SK-N-MC (cell line): ENCODE data around the gene NCR1.

Source experiments
- EZH2 ChIP-seq: fragments of 200-600 bp; sonication (generic); IDR thresholded peaks from one replicate; pipeline ENCODE4 v1.6.1; 2017; ENCODE audit warnings: antibody characterized with exemption
- POLR2AphosphoS5 ChIP-seq: IDR thresholded peaks from 2 replicates; pipeline ENCODE4 v1.6.1; 2012; ENCODE audit warnings: mild to moderate bottlenecking, low read depth, low read length, borderline replicate concordance

- TF ChIP-seq EZH2 = no peak
- no peak for TF ChIP-seq POLR2AphosphoS5
These were observed 17.3 kb downstream of the NCR1 start for GRCh38 chr19:54923276-54923675.
